HG03108 (cell line): Measurements from ENCODE around the gene CSTF1.

Experiments
- ATAC-seq: cut with Tn5 transposase; IDR thresholded peaks from one replicate; pipeline ENCODE4 v1.9.1; 2021; ENCODE audit warnings: moderate library complexity; ENCODE audit not compliant: unreplicated experiment

Gene CSTF1

GRCh38 chr20:56426926-56427325 lies 34.5 kb downstream of the CSTF1 start:
- ATAC-seq, result no peak

- ATAC-seq, result no peak
Observed at GRCh38 chr20:56427797-56428196, 35.4 kb downstream of the CSTF1 start.

GRCh38 chr20:56428410-56428809 lies 36.0 kb downstream of the CSTF1 start:
- no peak for ATAC-seq

- no peak for ATAC-seq
Observed at GRCh38 chr20:56428881-56429280, 36.4 kb downstream of the CSTF1 start.

- no peak for ATAC-seq
Observed at GRCh38 chr20:56429502-56429901, 37.1 kb downstream of the CSTF1 start.

- no peak for ATAC-seq
Observed at GRCh38 chr20:56429941-56430340, 37.5 kb downstream of the CSTF1 start.

- ATAC-seq, result no peak
Observed at GRCh38 chr20:56430461-56430860, 38.0 kb downstream of the CSTF1 start.

GRCh38 chr20:56430957-56431356 lies 38.5 kb downstream of the CSTF1 start:
- no peak for ATAC-seq

- no peak for ATAC-seq
Observed at GRCh38 chr20:56431471-56431870, 39.0 kb downstream of the CSTF1 start.

- ATAC-seq, result no peak
Observed at GRCh38 chr20:56433221-56433879, 40.9 kb downstream of the CSTF1 start.

- ATAC-seq, result no peak
Observed at GRCh38 chr20:56433880-56434255, 41.4 kb downstream of the CSTF1 start.

GRCh38 chr20:56437196-56437960 lies 44.9 kb downstream of the CSTF1 start:
- no peak for ATAC-seq

GRCh38 chr20:56438284-56438683 lies 45.8 kb downstream of the CSTF1 start:
- ATAC-seq, result no peak

- ATAC-seq, result no peak
Observed at GRCh38 chr20:56439771-56440291, 47.4 kb downstream of the CSTF1 start.

GRCh38 chr20:56440346-56441007 lies 48.0 kb downstream of the CSTF1 start:
- peak; percentile 62 for ATAC-seq

GRCh38 chr20:56442389-56443365 lies 50.2 kb downstream of the CSTF1 start:
- no peak for ATAC-seq

- no peak for ATAC-seq
Observed at GRCh38 chr20:56443654-56444540, 51.5 kb downstream of the CSTF1 start.

- no peak for ATAC-seq
Observed at GRCh38 chr20:56445130-56445529, 52.7 kb downstream of the CSTF1 start.

GRCh38 chr20:56445540-56445939 lies 53.1 kb downstream of the CSTF1 start:
- no peak for ATAC-seq

GRCh38 chr20:56447227-56447626 lies 54.8 kb downstream of the CSTF1 start:
- no peak for ATAC-seq
